H1 (cell line): ENCODE data around the gene ZFAND3. TPM values are rescaled to one million over a fixed set of nuclear protein-coding genes. Genes with fewer than 3 reads are reported as not detected.

Experiments
- CTCF ChIA-PET: fragments of 300-600 bp; sonication (Branson Sonifier 250); formaldehyde crosslinking; loops from one replicate; lab custom pipeline; 2021; ENCODE audit not compliant: partially characterized antibody; lab: Charles Lee
- POLR2A ChIA-PET: fragments of 300-600 bp; sonication (Branson Sonifier 250); formaldehyde crosslinking; loops from one replicate; lab custom pipeline; 2021; ENCODE audit warnings: inconsistent platforms; ENCODE audit not compliant: partially characterized antibody; lab: Charles Lee
- DNase-seq, 2 experiments: peaks; one replicate each; pipeline versions ENCODE4 v3.0.0 to v3.0.0-alpha.2; 2010 to 2022; ENCODE audit warnings: low spot score in 2 of 2, low read depth in 1 of 2, mixed read lengths in 1 of 2
- FAIRE-seq: peaks from 2 replicates; lab custom pipeline; 2011; peaks lifted over from hg19 to GRCh38; lab: Jason Lieb, UNC
- H2AFZ ChIP-seq: 2 replicates; pipeline ENCODE4 v1.8.1; 2012; ENCODE audit warnings: low read length, inconsistent platforms
- H2AK5ac ChIP-seq: 2 replicates; pipeline ENCODE4 v1.6.1; 2013; ENCODE audit warnings: low read depth, low read length
- H2BK120ac ChIP-seq: replicated peaks from 2 replicates; pipeline ENCODE3; 2013; ENCODE audit warnings: low read depth, low read length, inconsistent platforms
- H2BK12ac ChIP-seq: 2 replicates; pipeline ENCODE4 v1.6.1; 2013; ENCODE audit warnings: low read depth, low read length
- H2BK15ac ChIP-seq: 2 replicates; pipeline ENCODE4 v1.6.1; 2013; ENCODE audit warnings: low read length
- H2BK20ac ChIP-seq: 2 replicates; pipeline ENCODE4 v1.6.1; 2013; ENCODE audit warnings: low read length
- H2BK5ac ChIP-seq: 2 replicates; pipeline ENCODE4 v1.6.1; 2013; ENCODE audit warnings: low read depth, low read length
- H3K14ac ChIP-seq: 2 replicates; pipeline ENCODE4 v1.6.1; 2013; ENCODE audit warnings: inconsistent platforms; ENCODE audit not compliant: insufficient read length
- H3K18ac ChIP-seq: 2 replicates; pipeline ENCODE4 v1.6.1; 2013; ENCODE audit warnings: low read length; ENCODE audit errors: extremely low read depth
- H3K23ac ChIP-seq: 2 replicates; pipeline ENCODE4 v1.6.1; 2013; ENCODE audit warnings: inconsistent platforms; ENCODE audit not compliant: insufficient read length
- H3K23me2 ChIP-seq: 2 replicates; pipeline ENCODE4 v1.6.1; 2013; ENCODE audit warnings: low read depth, low read length
- H3K27ac ChIP-seq: 2 replicates; pipeline ENCODE4 v1.6.1; 2011; ENCODE audit warnings: low read depth, low read length, inconsistent platforms
- H3K27me3 ChIP-seq, 4 experiments: replicated peaks in 1 of 4; 1 replicate in 1 of 4; 2 replicates in 3 of 4; pipeline versions ENCODE4 v1.6.1 to v1.8.1; 2011 to 2013; ENCODE audit warnings: low read length in 3 of 4, mild to moderate bottlenecking in 3 of 4, inconsistent platforms in 2 of 4, mixed read lengths in 2 of 4, moderate library complexity in 1 of 4; ENCODE audit not compliant: control insufficient read depth in 3 of 4, insufficient read depth in 3 of 4; ENCODE audit errors: extremely low read depth in 1 of 4
- H3K36me3 ChIP-seq, 4 experiments: 2 replicates each; pipeline versions ENCODE4 v1.6.1 to v1.8.1; 2011 to 2013; ENCODE audit warnings: mild to moderate bottlenecking in 4 of 4, low read length in 3 of 4, moderate library complexity in 2 of 4, control low read depth in 1 of 4, inconsistent platforms in 1 of 4; ENCODE audit not compliant: insufficient read depth in 4 of 4, control insufficient read depth in 2 of 4
- H3K4ac ChIP-seq: replicated peaks from 2 replicates; pipeline ENCODE3; 2013; ENCODE audit warnings: low read length, low read depth, mixed read lengths, inconsistent platforms; ENCODE audit not compliant: insufficient read length
- H3K4me1 ChIP-seq, 4 experiments: replicated peaks in 1 of 4; 1 replicate in 1 of 4; 2 replicates in 3 of 4; pipeline versions ENCODE4 v1.6.1 to v1.8.1; 2011 to 2013; ENCODE audit warnings: low read length in 3 of 4, inconsistent platforms in 2 of 4, mixed read lengths in 1 of 4; ENCODE audit not compliant: insufficient read depth in 4 of 4, control insufficient read depth in 3 of 4
- H3K4me2 ChIP-seq, 2 experiments: 2 replicates each; pipeline versions ENCODE4 v1.6.1 to v1.8.1; 2011 to 2013; ENCODE audit warnings: low read depth in 2 of 2, low read length in 2 of 2, control low read depth in 1 of 2, inconsistent platforms in 1 of 2, mild to moderate bottlenecking in 1 of 2; ENCODE audit not compliant: insufficient read depth in 1 of 2
- H3K4me3 ChIP-seq, 4 experiments: fragments of 200-600, 300-600 bp in 1 of 4; sonication (generic), shearing (Covaris generic), sonication (Bioruptor Twin) in 1 of 4; 2 replicates each; pipeline versions ENCODE4 v1.5.1 to v1.8.1; 2011 to 2016; ENCODE audit warnings: low read length in 4 of 4, low read depth in 3 of 4, control low read depth in 2 of 4, inconsistent platforms in 2 of 4, mild to moderate bottlenecking in 2 of 4, mixed read lengths in 1 of 4, moderate library complexity in 1 of 4; ENCODE audit not compliant: insufficient read depth in 2 of 4; ENCODE audit errors: extremely low read depth in 1 of 4
- H3K56ac ChIP-seq: replicated peaks from 2 replicates; pipeline ENCODE3; 2013; ENCODE audit warnings: low read depth, mild to moderate bottlenecking, mixed read lengths, low read length, inconsistent platforms; ENCODE audit not compliant: insufficient read length
- H3K79me1 ChIP-seq: 2 replicates; pipeline ENCODE4 v1.6.1; 2013; ENCODE audit warnings: low read depth, low read length, control low read depth
- H3K79me2 ChIP-seq, 2 experiments: 2 replicates each; pipeline versions ENCODE4 v1.6.1 to v1.8.1; 2012 to 2013; ENCODE audit warnings: low read length in 2 of 2, mild to moderate bottlenecking in 2 of 2, inconsistent platforms in 1 of 2; ENCODE audit not compliant: insufficient read depth in 2 of 2, control insufficient read depth in 1 of 2
- H3K9ac ChIP-seq, 4 experiments: replicated peaks in 1 of 4; 1 replicate in 1 of 4; 2 replicates in 3 of 4; pipeline versions ENCODE4 v1.6.1 to v1.8.1; 2011 to 2013; ENCODE audit warnings: low read depth in 3 of 4, low read length in 3 of 4, control low read depth in 2 of 4, mild to moderate bottlenecking in 2 of 4, moderate library complexity in 2 of 4, inconsistent platforms in 1 of 4; ENCODE audit errors: extremely low read depth in 1 of 4
- H3K9me3 ChIP-seq, 2 experiments: 2 replicates each; pipeline versions ENCODE4 v1.6.1 to v1.8.1; 2012 to 2013; ENCODE audit warnings: mild to moderate bottlenecking in 2 of 2, moderate library complexity in 2 of 2, control low read depth in 1 of 2, inconsistent platforms in 1 of 2, low read depth in 1 of 2, low read length in 1 of 2, mixed read lengths in 1 of 2; ENCODE audit not compliant: insufficient read depth in 2 of 2
- H4K20me1 ChIP-seq, 2 experiments: replicated peaks in 1 of 2; 2 replicates each; pipeline versions ENCODE3 to v1.8.1; 2011 to 2013; ENCODE audit warnings: inconsistent platforms in 2 of 2, low read length in 2 of 2, mild to moderate bottlenecking in 1 of 2; ENCODE audit not compliant: insufficient read depth in 2 of 2, control insufficient read depth in 1 of 2
- H4K5ac ChIP-seq: 2 replicates; pipeline ENCODE4 v1.6.1; 2013; ENCODE audit warnings: low read length, low read depth, mixed read lengths, inconsistent platforms; ENCODE audit not compliant: insufficient read length
- H4K8ac ChIP-seq: 2 replicates; pipeline ENCODE4 v1.8.0; 2013; ENCODE audit warnings: mild to moderate bottlenecking, moderate library complexity, low read length, inconsistent platforms; ENCODE audit not compliant: insufficient read depth; ENCODE audit errors: extremely low read depth
- H4K91ac ChIP-seq: replicated peaks from 2 replicates; pipeline ENCODE3; 2013; ENCODE audit warnings: low read length, mixed read lengths, inconsistent platforms; ENCODE audit not compliant: insufficient read length
- ASH2L ChIP-seq: fragments of 200-600, 300-600 bp; sonication (generic); IDR thresholded peaks from one replicate; pipeline ENCODE4 v1.7.1; 2017; ENCODE audit warnings: low read length
- CEBPB ChIP-seq: IDR thresholded peaks from 2 replicates; pipeline ENCODE4 v1.6.1; 2012; ENCODE audit warnings: low read depth, low read length
- CTCF ChIP-seq, 3 experiments: IDR thresholded peaks; 1 replicate in 2 of 3; 2 replicates in 1 of 3; pipeline versions ENCODE4 v1.5.1 to v1.6.1; 2011; ENCODE audit warnings: low read length in 3 of 3, mild to moderate bottlenecking in 3 of 3, inconsistent platforms in 2 of 3, low read depth in 1 of 3, moderate library complexity in 1 of 3; ENCODE audit not compliant: insufficient read depth in 1 of 3; ENCODE audit errors: control extremely low read depth in 1 of 3
- EZH2 ChIP-seq: fragments of 200-600 bp; sonication (generic); IDR thresholded peaks from 2 replicates; pipeline ENCODE4 v1.7.1; 2012; ENCODE audit warnings: low read depth, mild to moderate bottlenecking, moderate library complexity, low read length, inconsistent platforms; ENCODE audit not compliant: severe bottlenecking
- FOSL1 ChIP-seq: IDR thresholded peaks from 2 replicates; pipeline ENCODE4 v1.6.1; 2011; ENCODE audit warnings: mild to moderate bottlenecking, low read depth, low read length, moderate library complexity; ENCODE audit not compliant: insufficient read depth
- JUND ChIP-seq: IDR thresholded peaks from 2 replicates; pipeline ENCODE4 v1.6.1; 2011; ENCODE audit warnings: mild to moderate bottlenecking, improper control_type of control experiment, low read length
- KDM1A ChIP-seq: fragments of 200-600, 300-600 bp; sonication (generic); IDR thresholded peaks from 2 replicates; pipeline ENCODE4 v1.7.1; 2016; ENCODE audit warnings: mild to moderate bottlenecking, low read length, borderline replicate concordance
- RAD21 ChIP-seq, 2 experiments: IDR thresholded peaks in 1 of 2; conservative IDR thresholded peaks in 1 of 2; 2 replicates each; pipeline ENCODE4 v1.6.1; 2011; ENCODE audit warnings: low read depth in 2 of 2, low read length in 2 of 2, improper control_type of control experiment in 1 of 2, inconsistent platforms in 1 of 2, mild to moderate bottlenecking in 1 of 2, moderate library complexity in 1 of 2
- RBBP5 ChIP-seq: IDR thresholded peaks from 2 replicates; pipeline ENCODE4 v1.7.1; 2012; ENCODE audit warnings: low read depth, mild to moderate bottlenecking, inconsistent platforms, low read length, moderate library complexity, borderline replicate concordance
- SIX5 ChIP-seq: IDR thresholded peaks from 2 replicates; pipeline ENCODE4 v1.6.1; 2011; ENCODE audit warnings: mild to moderate bottlenecking, low read depth, low read length
- SP4 ChIP-seq: IDR thresholded peaks from 2 replicates; pipeline ENCODE4 v1.6.1; 2012; ENCODE audit warnings: low read length, inconsistent platforms
- TCF12 ChIP-seq: IDR thresholded peaks from 2 replicates; pipeline ENCODE4 v1.6.1; 2011; ENCODE audit warnings: low read depth, mild to moderate bottlenecking, low read length
- YY1 ChIP-seq: IDR thresholded peaks from 2 replicates; pipeline ENCODE4 v1.6.1; 2011; ENCODE audit warnings: low read depth, mild to moderate bottlenecking, low read length
- polyA plus RNA-seq, 7 experiments: library from polyadenylated mRNA; depleted of rRNA in 3 of 7; stranded (reverse) in 5 of 7; unstranded in 2 of 7; fragments of >200 nt in 5 of 7; fragments of 200-250 nt in 2 of 7; gene quantifications; 1 replicate in 5 of 7; 2 replicates in 1 of 7; 4 replicates in 1 of 7; pipeline versions ENCODE4 v1.2.1 to v1.2.3, GENCODE V29; 2011 to 2013; ENCODE audit warnings: missing spikeins in 2 of 7, mixed read lengths in 2 of 7
- total RNA-seq: library from RNA; stranded (reverse); fragmentation: NEBNext Ultra II Directional; extraction: Animal tissue kit (Norgen Biotek cat#: 25700); gene quantifications from 2 replicates; pipeline ENCODE4 v1.2.1, GENCODE V29; 2021

Gene ZFAND3
- total and polyA plus RNA-seq, 2 of the 8 experiments (the other 6 are each of a cell fraction or from before 2014, with no cell fraction given), result 13.0 to 51.3 TPM

GRCh38 chr6:37923514-37923913, 104.0 kb downstream of the ZFAND3 start:
- Histone ChIP-seq H4K5ac (no peak overlapping the region), H4K20me1 (peaks cover 0 to 2% of the 10 kb centered on the region in 2 experiments)
- CTCF ChIA-PET, result interaction anchor here (1.1 kb wide), 1 partner anchor 93 kb away, joined by 6 read pairs; no protein-coding TSS in a partner anchor

More at GRCh38 chr6:37923514-37923913, 104.0 kb downstream of the ZFAND3 start:
- Histone ChIP-seq H3K4ac (no peak overlapping the region), H4K8ac (no peak overlapping the region), H3K56ac (no peak overlapping the region), H3K4me2 (no peak overlapping the region), H4K91ac (no peak overlapping the region), H3K18ac (no peak overlapping the region), H3K4me3 (no peak overlapping the region), H3K36me3 (no peaks in the 10 kb centered on the region), H3K23me2 (no peaks in the 10 kb centered on the region), H2BK5ac (no peak overlapping the region), H3K9ac (no peak overlapping the region), H2AK5ac (no peak overlapping the region), H2AFZ (no peak overlapping the region), H3K79me1 (peaks cover 4% of the 10 kb centered on the region; the same call in 1 of the 2 replicates), H2BK20ac (no peak overlapping the region), H2BK15ac (no peak overlapping the region), H2BK12ac (no peak overlapping the region), H2BK120ac (no peak overlapping the region), H3K27me3 (no peaks in the 10 kb centered on the region), H3K27ac (no peak overlapping the region), H3K23ac (no peak overlapping the region), H3K79me2 (peaks cover 0 to 77% of the 10 kb centered on the region in 2 experiments; a peak in 3 of 4 replicates), H3K14ac (no peak overlapping the region), H3K4me1 (peaks cover 3 to 10% (median 5%) of the 10 kb centered on the region in 4 experiments; a peak in 6 of 7 replicates), H3K9me3 (no peaks in the 10 kb centered on the region)
- POLR2A ChIA-PET, result no interaction called here
- FAIRE-seq, result no peak
- no peak for DNase-seq
- TF ChIP-seq FOSL1 (no peak), TCF12 (no peak), RAD21 (IDR thresholded peaks at IDR 0.05 in 1 of 2, conservative IDR thresholded peaks at IDR 0.05 in 1 of 2; ENCODE audit: low read depth in 2 of 2, low read length in 2 of 2) (no peak), SP4 (no peak), RBBP5 (no peak), CEBPB (no peak), JUND (no peak), YY1 (no peak), ASH2L (no peak), CTCF (IDR thresholded peaks at IDR 0.05; ENCODE audit: control extremely low read depth in 1 of 3, insufficient read depth in 1 of 3, low read depth in 1 of 3, low read length in 3 of 3) (no peak), SIX5 (no peak), EZH2 (no peak), KDM1A (no peak)
